B cell (primary cell): ENCODE data around the gene PML. TPM values are rescaled to one million over a fixed set of nuclear protein-coding genes. Genes with fewer than 3 reads are reported as not detected.
"Not testable (repeated sequence)": the region's sequence is repeated elsewhere in the genome, so short reads cannot be mapped to it uniquely, and the experiment has no call there.

Experiments used
- ATAC-seq: fragments of 200-7000 bp; cut with Tn5 transposase; one replicate; pipeline ENCODE4 v1.10.0; 2021; ENCODE audit warnings: low read depth, mild to moderate bottlenecking, moderate number of reproducible peaks, moderate library complexity
- CTCF ChIA-PET: fragments of 350-600 bp; sonication (Branson Sonifier 250); formaldehyde crosslinking; loops from one replicate; lab custom pipeline; 2021; ENCODE audit warnings: antibody characterized with exemption, inconsistent platforms; lab: Charles Lee
- POLR2A ChIA-PET: fragments of 350-600 bp; sonication (Branson Sonifier 250); formaldehyde crosslinking; loops from one replicate; lab custom pipeline; 2021; ENCODE audit warnings: antibody characterized with exemption; lab: Charles Lee
- DNase-seq: peaks from one replicate; pipeline ENCODE4 v3.0.0; 2013
- H2AFZ ChIP-seq: 2 replicates; pipeline ENCODE4 v1.6.1; 2012; ENCODE audit warnings: mild to moderate bottlenecking, low read depth, low read length; ENCODE audit not compliant: insufficient read depth, poor library complexity, severe bottlenecking
- H3K27ac ChIP-seq, 2 donors: 1 replicate in 1 of 2; 2 replicates in 1 of 2; pipeline ENCODE4 v1.5.1; 2012 to 2013; ENCODE audit warnings: low read length in 2 of 2, mild to moderate bottlenecking in 2 of 2, moderate library complexity in 1 of 2
- H3K27me3 ChIP-seq, 4 experiments: fragments of 200-600 bp in 1 of 4; sonication (generic) in 1 of 4; replicated peaks in 1 of 4; 1 replicate in 2 of 4; 2 replicates in 2 of 4; pipeline versions ENCODE4 v1.6.1 to v1.7.0; 2013 to 2016; ENCODE audit warnings: low read length in 3 of 4, mild to moderate bottlenecking in 2 of 4, mixed read lengths in 1 of 4, moderate library complexity in 1 of 4; ENCODE audit not compliant: insufficient read depth in 4 of 4, control insufficient read depth in 3 of 4; ENCODE audit errors: control extremely low read depth in 1 of 4
- H3K36me3 ChIP-seq, 2 experiments: replicated peaks in 1 of 2; 1 replicate in 1 of 2; 2 replicates in 1 of 2; pipeline versions ENCODE4 v1.6.1 to v1.7.1; 2013; ENCODE audit warnings: low read length in 1 of 2; ENCODE audit not compliant: insufficient read depth in 2 of 2, control insufficient read depth in 1 of 2; ENCODE audit errors: control extremely low read depth in 1 of 2, extremely low read depth in 1 of 2
- H3K4me1 ChIP-seq, 2 donors: fragments of 200-600 bp in 1 of 2; sonication (generic) in 1 of 2; 1 replicate in 1 of 2; 2 replicates in 1 of 2; pipeline versions ENCODE4 v1.5.1 to v1.6.1; 2013 to 2017; ENCODE audit warnings: low read length in 2 of 2; ENCODE audit not compliant: control insufficient read depth in 2 of 2, insufficient read depth in 2 of 2
- H3K4me2 ChIP-seq: replicated peaks from 2 replicates; pipeline ENCODE3; 2012; ENCODE audit warnings: mild to moderate bottlenecking, low read depth, low read length; ENCODE audit not compliant: poor library complexity, severe bottlenecking
- H3K4me3 ChIP-seq, 5 experiments: fragments of 200-600 bp in 1 of 5; sonication (generic) in 1 of 5; 1 replicate in 3 of 5; 2 replicates in 2 of 5; pipeline versions ENCODE4 v1.5.1 to v1.7.0; 2011 to 2016; ENCODE audit warnings: low read length in 4 of 5, mild to moderate bottlenecking in 4 of 5, low read depth in 2 of 5, control low read depth in 1 of 5, moderate library complexity in 1 of 5; ENCODE audit not compliant: insufficient read depth in 1 of 5; ENCODE audit errors: control extremely low read depth in 1 of 5, extremely low read depth in 1 of 5
- H3K79me2 ChIP-seq: fragments of 200-600 bp; sonication (generic); one replicate; pipeline ENCODE4 v1.6.0; 2016; ENCODE audit warnings: low read length; ENCODE audit not compliant: control insufficient read depth, insufficient read depth
- H3K9ac ChIP-seq: fragments of 200-600 bp; sonication (generic); 2 replicates; pipeline ENCODE4 v1.6.1; 2017; ENCODE audit warnings: mild to moderate bottlenecking, low read length, moderate library complexity
- H3K9me3 ChIP-seq, 3 donors: one replicate each; pipeline versions ENCODE4 v1.6.1 to v1.7.1; 2013; ENCODE audit warnings: low read length in 2 of 3; ENCODE audit not compliant: control insufficient read depth in 2 of 3, insufficient read depth in 1 of 3; ENCODE audit errors: control extremely low read depth in 1 of 3
- H4K20me1 ChIP-seq: 2 replicates; pipeline ENCODE4 v1.6.0; 2012; ENCODE audit warnings: mild to moderate bottlenecking, low read length; ENCODE audit not compliant: insufficient read depth, control insufficient read depth, poor library complexity, severe bottlenecking
- H3K27ac Mint-ChIP-seq: one replicate; pipeline ENCODE4 v1.8.0; 2021; ENCODE audit warnings: mixed read lengths
- H3K27me3 Mint-ChIP-seq: one replicate; pipeline ENCODE4 v1.8.0; 2021; ENCODE audit warnings: mixed read lengths
- H3K4me1 Mint-ChIP-seq: one replicate; pipeline ENCODE4 v1.8.0; 2021; ENCODE audit warnings: mixed read lengths
- H3K4me3 Mint-ChIP-seq: one replicate; pipeline ENCODE4 v1.8.0; 2021; ENCODE audit warnings: mixed read lengths
- H3K9me3 Mint-ChIP-seq: one replicate; pipeline ENCODE4 v1.8.0; 2022; ENCODE audit warnings: mixed read lengths; ENCODE audit not compliant: insufficient read depth
- WGBS: methylation state at CpG from one replicate; pipeline ENCODE4 v1.1.5; 2013; ENCODE audit warnings: missing lambda C conversion rate; ENCODE audit not compliant: insufficient coverage; 5-methylcytosine and 5-hydroxymethylcytosine counted together
- intact Hi-C: fragments of 100-400 bp; cut with micrococcal nuclease; formaldehyde crosslinking; loops from one replicate; pipeline ENCODE4 v1.10.0; 2022
- polyA plus RNA-seq: library from polyadenylated mRNA; depleted of rRNA; stranded (reverse); fragments of >200 nt; gene quantifications from 2 replicates; pipeline ENCODE4 v1.2.3, GENCODE V29; 2012
- total RNA-seq, 2 donors: library from RNA; stranded (reverse); fragments of 120-200 nt in 1 of 2; gene quantifications; 1 replicate in 1 of 2; 2 replicates in 1 of 2; pipeline versions ENCODE4 v1.2.3 to v1.2.4, GENCODE V29; 2013 to 2022

PML gene
- total and polyA plus RNA-seq, 2 donors (not counting 1 experiment from before 2014, with no cell fraction given) = 59.2 to 66.3 TPM

DNA sequence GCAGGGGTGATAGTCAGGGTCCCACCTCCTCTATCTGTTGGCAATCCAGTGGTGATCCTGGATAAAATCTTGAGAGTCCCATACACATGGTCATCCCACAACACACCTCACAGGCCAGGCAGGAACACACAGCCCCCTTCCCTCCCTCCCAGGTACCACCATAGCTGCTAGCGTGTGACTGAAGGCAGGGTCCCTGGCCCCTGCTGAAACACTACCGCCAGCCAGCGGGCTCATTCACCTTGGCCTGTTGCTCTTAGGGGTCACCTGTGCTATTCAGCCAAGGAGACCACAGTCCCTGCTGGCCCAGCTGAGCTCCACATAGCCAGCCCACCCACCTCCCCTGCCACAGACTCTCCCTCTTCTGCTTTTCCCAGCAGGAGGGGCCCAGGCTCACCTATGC is 69.7 kb downstream of the PML start:
- H3K9me3 ChIP-seq, ATAC-seq, H3K27me3 Mint-ChIP-seq, H3K9me3 Mint-ChIP-seq, H3K27ac Mint-ChIP-seq, H4K20me1 ChIP-seq, intact Hi-C loops, H3K79me2 ChIP-seq, H3K27me3 ChIP-seq, DNase-seq, H3K4me3 ChIP-seq, POLR2A ChIA-PET, H3K4me3 Mint-ChIP-seq, H3K36me3 ChIP-seq, H3K4me1 Mint-ChIP-seq, H3K4me2 ChIP-seq, H3K9ac ChIP-seq, H3K4me1 ChIP-seq, H2AFZ ChIP-seq, H3K27ac ChIP-seq: not testable (repeated sequence)
- CTCF ChIA-PET = interaction anchor here (1.6 kb wide), 1 partner anchor 9 kb away, joined by 5 read pairs; no protein-coding TSS in a partner anchor
- 100% methylated on average over 3 of the region's 3 CpGs for WGBS

DNA sequence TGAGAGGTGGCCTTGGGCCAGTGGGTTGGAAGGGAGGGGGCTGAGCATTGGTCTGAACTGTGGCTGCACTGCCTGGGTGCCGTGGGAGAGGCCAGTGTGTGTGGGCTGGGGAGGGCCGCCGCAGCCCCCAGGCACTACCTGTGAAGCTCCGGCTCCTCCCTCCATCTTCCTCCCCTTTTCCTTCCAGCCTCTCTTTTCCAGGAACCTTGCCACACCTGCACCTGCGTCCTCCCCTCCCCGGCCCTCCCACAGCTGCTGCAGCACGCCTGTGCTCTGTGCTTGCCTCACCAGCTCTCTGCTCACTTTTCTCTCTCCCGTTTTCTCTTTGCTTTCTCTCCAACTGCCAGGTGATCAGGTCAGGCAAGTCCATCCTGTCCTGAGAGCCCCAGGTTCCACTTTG is 70.3 kb downstream of the PML start:
- H3K4me2 ChIP-seq, H2AFZ ChIP-seq, H3K9me3 Mint-ChIP-seq, H3K9ac ChIP-seq, ATAC-seq, H3K27me3 Mint-ChIP-seq, H3K27me3 ChIP-seq, H3K4me3 Mint-ChIP-seq, H3K36me3 ChIP-seq, DNase-seq, H3K79me2 ChIP-seq, H3K4me1 Mint-ChIP-seq, H3K27ac Mint-ChIP-seq, intact Hi-C loops, H3K4me1 ChIP-seq, H3K9me3 ChIP-seq, H4K20me1 ChIP-seq, H3K27ac ChIP-seq, H3K4me3 ChIP-seq: not testable (repeated sequence)
- POLR2A ChIA-PET = interaction anchor here (0.6 kb wide), 2 partner anchors 51 to 1243 kb away, joined by 4 to 5 read pairs; no protein-coding TSS in a partner anchor
- CTCF ChIA-PET = interaction anchor here (0.8 to 1.6 kb wide), 2 partner anchors 10 to 92 kb away, joined by 3 to 5 read pairs; no protein-coding TSS in a partner anchor
- WGBS = 83% methylated on average over 5 of the region's 8 CpGs
